WI38 (cell line): ENCODE results near the gene PIK3R1.

Source experiments
- H3K4me3 ChIP-seq: 2 replicates; pipeline ENCODE4 v1.5.1; 2011; ENCODE audit warnings: low read depth, mild to moderate bottlenecking, control low read depth, low read length
- TF ChIP-seq, protein P1 (sequence below): IDR thresholded peaks from 2 replicates; pipeline ENCODE4 v1.5.1; 2012; ENCODE audit warnings: low read depth, mild to moderate bottlenecking, control low read depth, low read length

Gene PIK3R1

DNA sequence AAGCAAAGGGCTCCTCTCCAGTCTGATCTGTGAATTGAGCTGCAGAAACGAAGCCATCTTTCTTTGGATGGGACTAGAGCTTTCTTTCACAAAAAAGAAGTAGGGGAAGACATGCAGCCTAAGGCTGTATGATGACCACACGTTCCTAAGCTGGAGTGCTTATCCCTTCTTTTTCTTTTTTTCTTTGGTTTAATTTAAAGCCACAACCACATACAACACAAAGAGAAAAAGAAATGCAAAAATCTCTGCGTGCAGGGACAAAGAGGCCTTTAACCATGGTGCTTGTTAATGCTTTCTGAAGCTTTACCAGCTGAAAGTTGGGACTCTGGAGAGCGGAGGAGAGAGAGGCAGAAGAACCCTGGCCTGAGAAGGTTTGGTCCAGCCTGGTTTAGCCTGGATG is 82.1 kb downstream of the PIK3R1 start:
- TF ChIP-seq, protein P1, sequence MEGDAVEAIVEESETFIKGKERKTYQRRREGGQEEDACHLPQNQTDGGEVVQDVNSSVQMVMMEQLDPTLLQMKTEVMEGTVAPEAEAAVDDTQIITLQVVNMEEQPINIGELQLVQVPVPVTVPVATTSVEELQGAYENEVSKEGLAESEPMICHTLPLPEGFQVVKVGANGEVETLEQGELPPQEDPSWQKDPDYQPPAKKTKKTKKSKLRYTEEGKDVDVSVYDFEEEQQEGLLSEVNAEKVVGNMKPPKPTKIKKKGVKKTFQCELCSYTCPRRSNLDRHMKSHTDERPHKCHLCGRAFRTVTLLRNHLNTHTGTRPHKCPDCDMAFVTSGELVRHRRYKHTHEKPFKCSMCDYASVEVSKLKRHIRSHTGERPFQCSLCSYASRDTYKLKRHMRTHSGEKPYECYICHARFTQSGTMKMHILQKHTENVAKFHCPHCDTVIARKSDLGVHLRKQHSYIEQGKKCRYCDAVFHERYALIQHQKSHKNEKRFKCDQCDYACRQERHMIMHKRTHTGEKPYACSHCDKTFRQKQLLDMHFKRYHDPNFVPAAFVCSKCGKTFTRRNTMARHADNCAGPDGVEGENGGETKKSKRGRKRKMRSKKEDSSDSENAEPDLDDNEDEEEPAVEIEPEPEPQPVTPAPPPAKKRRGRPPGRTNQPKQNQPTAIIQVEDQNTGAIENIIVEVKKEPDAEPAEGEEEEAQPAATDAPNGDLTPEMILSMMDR = no peak
- no peak overlapping the region for H3K4me3 ChIP-seq

DNA sequence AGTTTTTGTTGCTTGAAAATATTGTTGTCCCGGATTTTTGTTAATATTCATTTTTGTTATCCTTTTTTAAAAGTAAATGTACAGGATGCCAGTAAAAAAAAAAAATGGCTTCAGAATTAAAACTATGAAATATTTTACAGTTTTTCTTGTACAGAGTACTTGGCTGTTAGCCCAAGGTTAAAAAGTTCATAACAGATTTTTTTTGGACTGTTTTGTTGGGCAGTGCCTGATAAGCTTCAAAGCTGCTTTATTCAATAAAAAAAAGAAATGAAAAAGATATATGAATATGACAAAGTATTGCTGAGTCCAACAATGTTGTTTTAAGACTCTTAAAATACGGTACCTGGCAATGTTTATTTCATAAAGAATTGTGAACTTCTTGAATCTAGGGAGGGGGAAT is 82.9 kb downstream of the PIK3R1 start:
- TF ChIP-seq, protein P1 = no peak
- no peak overlapping the region for H3K4me3 ChIP-seq

DNA sequence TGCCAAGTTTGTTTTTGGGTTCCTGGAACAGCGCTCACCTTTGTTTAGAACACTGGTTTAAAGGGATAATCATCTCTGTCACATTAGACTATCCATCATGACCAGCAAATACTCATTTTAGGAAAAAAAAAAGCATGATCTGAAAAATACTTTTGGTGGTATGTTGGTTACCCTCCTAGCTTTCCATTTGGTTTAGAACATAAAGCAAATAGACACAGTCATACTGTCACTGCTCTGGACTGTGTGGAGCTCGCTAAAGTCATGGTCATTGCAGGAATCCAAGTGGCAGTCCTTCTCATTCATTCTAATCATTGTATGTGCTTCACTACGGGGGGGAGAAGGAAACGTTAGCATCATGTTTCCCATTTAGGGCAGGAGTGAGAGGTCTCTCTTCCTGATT is 83.5 kb downstream of the PIK3R1 start:
- H3K4me3 ChIP-seq = no peak overlapping the region
- TF ChIP-seq, protein P1 = no peak

DNA sequence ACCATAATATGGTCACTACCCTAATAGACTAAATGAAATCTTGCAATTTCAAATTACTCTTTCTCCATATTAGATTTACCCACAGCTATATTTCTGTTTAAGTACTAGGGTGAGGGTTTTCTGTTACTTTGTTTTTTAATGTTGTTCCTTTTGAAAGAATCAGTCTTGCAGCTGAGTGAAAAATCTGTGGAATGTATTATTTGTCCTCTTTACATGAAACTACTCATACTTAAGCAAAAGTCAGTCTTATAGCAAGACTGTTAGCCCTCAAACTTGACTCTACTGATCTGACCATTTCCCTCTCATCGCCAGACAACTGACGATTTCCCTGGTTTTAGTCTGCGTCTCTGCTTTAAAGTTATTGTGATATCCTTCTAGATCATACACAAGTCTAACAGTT is 84.0 kb downstream of the PIK3R1 start:
- TF ChIP-seq, protein P1 = no peak
- H3K4me3 ChIP-seq = no peak overlapping the region

DNA sequence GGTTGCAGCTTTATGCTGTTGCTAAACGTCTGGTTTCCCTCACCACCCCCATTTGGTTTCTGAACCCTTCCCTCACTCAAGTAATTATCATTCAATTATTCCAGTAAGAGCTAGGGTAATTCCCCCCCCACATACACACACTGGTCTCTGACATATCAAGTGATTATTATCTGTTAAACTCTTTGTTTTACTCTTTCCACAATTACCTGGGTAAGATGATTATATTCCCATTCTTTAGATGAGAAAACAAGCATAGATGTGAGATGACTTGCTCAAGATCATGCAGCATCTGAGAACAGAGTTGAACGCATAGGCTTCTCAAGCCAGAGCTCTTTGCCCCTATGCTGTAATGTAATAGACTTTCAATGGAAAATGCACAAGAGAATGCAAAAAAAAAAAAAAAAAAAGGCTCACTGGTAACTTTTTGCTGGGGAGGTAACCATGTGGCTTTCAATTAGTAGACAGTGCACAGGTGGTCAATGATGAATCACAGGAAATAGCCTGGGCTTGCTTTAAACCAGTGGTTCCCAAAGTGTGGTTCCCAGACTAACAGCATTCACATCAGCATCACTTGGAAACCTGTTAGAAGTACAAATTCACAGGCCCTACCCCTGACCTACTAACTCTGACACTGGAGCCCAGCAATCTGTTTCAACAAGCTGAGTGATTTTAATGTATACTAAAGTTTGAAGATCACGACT is 87.6 kb downstream of the PIK3R1 start:
- TF ChIP-seq, protein P1 = no peak
- H3K4me3 ChIP-seq = no peak overlapping the region

DNA sequence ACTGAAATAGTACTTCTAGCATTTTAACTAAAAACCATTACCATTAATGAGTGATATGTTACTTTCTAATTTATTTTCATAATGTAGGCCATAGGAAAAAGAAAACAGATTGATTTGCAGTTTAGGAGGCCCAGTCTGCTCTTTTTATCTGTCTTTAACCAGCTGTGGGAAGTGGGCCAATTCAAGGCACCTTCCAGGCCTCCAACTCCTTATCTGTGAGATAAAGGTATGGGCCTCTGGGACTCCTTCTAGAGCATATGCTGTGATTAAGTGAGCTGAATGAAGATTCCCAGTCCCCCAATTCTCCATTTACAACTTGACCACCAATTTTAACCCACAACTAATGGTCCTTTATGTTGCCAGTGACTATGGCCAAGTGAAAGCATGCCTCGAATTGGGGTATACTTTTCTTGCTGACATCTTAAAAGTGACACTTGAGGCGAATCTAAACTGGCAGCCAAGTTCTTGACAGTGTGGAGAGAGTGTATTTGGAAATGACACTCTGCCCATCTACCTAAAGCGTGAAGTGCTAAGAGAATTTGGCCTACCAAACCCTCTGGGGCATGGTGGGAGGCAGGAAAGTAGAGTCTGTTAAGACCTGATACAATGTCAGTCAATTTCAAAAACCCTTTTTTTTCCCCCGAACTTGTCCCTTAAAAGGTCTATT is 88.3 kb downstream of the PIK3R1 start:
- TF ChIP-seq, protein P1 = no peak

DNA sequence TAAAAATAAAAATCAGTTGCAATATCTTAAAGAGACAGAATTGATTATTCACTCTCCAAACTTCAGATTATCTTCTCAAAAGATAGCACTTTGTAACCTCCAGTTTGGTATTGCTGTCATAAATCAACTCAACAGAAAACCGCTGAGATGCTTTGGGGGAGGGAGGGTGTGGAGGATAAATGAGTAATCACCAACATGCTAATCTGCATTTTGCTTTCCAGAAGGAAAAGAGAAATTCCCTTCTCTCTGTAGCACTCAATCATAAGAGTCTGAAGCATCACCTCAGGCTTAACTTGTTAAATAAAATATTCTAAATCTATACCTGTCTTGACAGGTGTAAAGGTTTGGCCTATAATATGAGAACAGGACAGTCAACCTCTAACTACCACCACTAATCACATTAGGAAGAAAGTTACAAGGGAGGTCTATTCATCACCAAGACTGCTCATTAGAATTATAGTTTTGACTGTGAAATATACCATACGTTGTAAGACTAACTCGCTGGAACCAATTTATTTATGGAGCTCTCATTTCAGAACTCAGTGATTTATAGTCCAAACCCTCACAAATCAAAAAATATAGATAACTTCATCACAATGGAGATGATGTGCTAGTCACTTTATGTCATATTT is 89.0 kb downstream of the PIK3R1 start:
- TF ChIP-seq, protein P1 = no peak
- no peak overlapping the region for H3K4me3 ChIP-seq

More for the DNA sequence above, 88.3 kb downstream of the PIK3R1 start:
- H3K4me3 ChIP-seq = no peak overlapping the region
